Chondrocyte (in vitro differentiated cells): ENCODE results near the gene PPP6R3. TPM values are rescaled to one million over a fixed set of nuclear protein-coding genes. Genes with fewer than 3 reads are reported as not detected.

Experiments used
- DNase-seq: peaks from one replicate; pipeline ENCODE4 v3.0.0; 2021; ENCODE audit warnings: mixed read lengths, low spot score
- H3K27ac Mint-ChIP-seq: one replicate; pipeline ENCODE4 v1.8.0; 2021; ENCODE audit warnings: mild to moderate bottlenecking, moderate library complexity, mixed read lengths; ENCODE audit not compliant: unreplicated experiment
- H3K27me3 Mint-ChIP-seq: 2 replicates; pipeline ENCODE4 v1.8.0; 2021; ENCODE audit warnings: low read depth, mixed read lengths
- H3K36me3 Mint-ChIP-seq: 2 replicates; pipeline ENCODE4 v1.8.0; 2021; ENCODE audit warnings: low read depth, mixed read lengths
- H3K4me1 Mint-ChIP-seq: 2 replicates; pipeline ENCODE4 v1.8.0; 2021; ENCODE audit warnings: low read depth, mild to moderate bottlenecking, mixed read lengths
- H3K4me3 Mint-ChIP-seq: one replicate; pipeline ENCODE4 v1.8.0; 2021; ENCODE audit warnings: mild to moderate bottlenecking, moderate library complexity, mixed read lengths; ENCODE audit not compliant: unreplicated experiment
- H3K9me3 Mint-ChIP-seq: 2 replicates; pipeline ENCODE4 v1.8.0; 2021; ENCODE audit warnings: low read depth, mixed read lengths
- CTCF ChIP-seq: fragments of 200-600 bp; sonication (generic); IDR thresholded peaks from 2 replicates; pipeline ENCODE4 v1.5.0; 2021; ENCODE audit warnings: antibody characterized with exemption, mild to moderate bottlenecking, moderate library complexity
- total RNA-seq: library from RNA; stranded (reverse); gene quantifications from 3 replicates; pipeline ENCODE4 v1.2.1, GENCODE V29; 2021

PPP6R3 gene
- total RNA-seq, 1 donor from 2014 or later = 73.4 TPM

GRCh38 chr11:68439355-68440065 lies 21.0 kb upstream of the PPP6R3 start:
- Mint-ChIP-seq H3K27ac (peak overlapping the region; percentile 36), H3K9me3 (no peaks in the 10 kb centered on the region), H3K4me3 (no peak overlapping the region), H3K36me3 (peaks cover 8% of the 10 kb centered on the region), H3K4me1 (peaks cover 42% of the 10 kb centered on the region), H3K27me3 (no peaks in the 10 kb centered on the region)
- no peak for TF ChIP-seq CTCF
- no peak for DNase-seq

- Mint-ChIP-seq H3K36me3 (peaks cover 8% of the 10 kb centered on the region), H3K27me3 (no peaks in the 10 kb centered on the region), H3K4me3 (no peak overlapping the region), H3K4me1 (peaks cover 42% of the 10 kb centered on the region), H3K27ac (peak overlapping the region; percentile 36), H3K9me3 (no peaks in the 10 kb centered on the region)
- no peak for TF ChIP-seq CTCF
- no peak for DNase-seq
Observed at GRCh38 chr11:68440224-68440623, 20.3 kb upstream of the PPP6R3 start.

- peaks cover 42% of the 10 kb centered on the region for H3K4me1 Mint-ChIP-seq
- H3K27me3 Mint-ChIP-seq = no peaks in the 10 kb centered on the region
- TF ChIP-seq CTCF = no peak
- H3K36me3 Mint-ChIP-seq = peaks cover 8% of the 10 kb centered on the region
- peak overlapping the region; percentile 72 for H3K27ac Mint-ChIP-seq
- DNase-seq = no peak
- no peak overlapping the region for H3K4me3 Mint-ChIP-seq
- no peaks in the 10 kb centered on the region for H3K9me3 Mint-ChIP-seq
Observed at GRCh38 chr11:68441466-68442230, 18.9 kb upstream of the PPP6R3 start.

GRCh38 chr11:68442433-68442832 lies 18.1 kb upstream of the PPP6R3 start:
- no peak for TF ChIP-seq CTCF
- no peak overlapping the region for H3K4me3 Mint-ChIP-seq
- H3K4me1 Mint-ChIP-seq = peaks cover 34% of the 10 kb centered on the region
- H3K27ac Mint-ChIP-seq = no peak overlapping the region
- H3K27me3 Mint-ChIP-seq = no peaks in the 10 kb centered on the region
- no peaks in the 10 kb centered on the region for H3K9me3 Mint-ChIP-seq
- DNase-seq = no peak
- H3K36me3 Mint-ChIP-seq = peaks cover 7% of the 10 kb centered on the region

GRCh38 chr11:68444566-68444965 lies 16.0 kb upstream of the PPP6R3 start:
- H3K27me3 Mint-ChIP-seq = no peaks in the 10 kb centered on the region
- no peak overlapping the region for H3K4me3 Mint-ChIP-seq
- H3K4me1 Mint-ChIP-seq = peaks cover 25% of the 10 kb centered on the region
- H3K9me3 Mint-ChIP-seq = no peaks in the 10 kb centered on the region
- no peak for DNase-seq
- no peak for TF ChIP-seq CTCF
- H3K27ac Mint-ChIP-seq = no peak overlapping the region
- H3K36me3 Mint-ChIP-seq = peaks cover 11% of the 10 kb centered on the region
